GM12878 (cell line): Measurements from ENCODE around the gene SLC39A6. TPM values are rescaled to one million over a fixed set of nuclear protein-coding genes. Genes with fewer than 3 reads are reported as not detected.

ENCODE experiments used
- ATAC-seq: fragments of 200-7000 bp; cut with Tn5 transposase; 3 replicates; pipeline ENCODE4 v1.9.1; 2020; ENCODE audit warnings: mild to moderate bottlenecking, moderate library complexity
- BruUV-seq: library from RNA; stranded (reverse); fragments of 400-500 nt; replicated peaks from 2 replicates; lab custom pipeline; 2021; lab: Mats Ljungman, UMichigan
- CTCF ChIA-PET: fragments of 300-600 bp; sonication (Branson Sonifier 250); formaldehyde crosslinking; extraction: SDS; loops from one replicate; lab custom pipeline; 2021; ENCODE audit warnings: inconsistent platforms; lab: Yijun Ruan, JAX
- POLR2A ChIA-PET: fragments of 350-600 bp; formaldehyde crosslinking; extraction: SDS; loops from one replicate; lab custom pipeline; 2021; ENCODE audit warnings: inconsistent platforms; lab: Charles Lee
- RAD21 ChIA-PET: fragments of 300-600 bp; sonication (Branson Sonifier 250); formaldehyde crosslinking; loops from one replicate; lab custom pipeline; 2023; ENCODE audit warnings: antibody characterized with exemption; ENCODE audit not compliant: unreplicated experiment; lab: Charles Lee
- SMC1A ChIA-PET: fragments of 300-600 bp; sonication (Branson Sonifier 250); formaldehyde crosslinking; loops from one replicate; lab custom pipeline; 2023; ENCODE audit not compliant: unreplicated experiment, uncharacterized antibody; lab: Charles Lee
- DNase-seq: peaks from one replicate; pipeline ENCODE4 v3.0.0-alpha.2; 2011; ENCODE audit warnings: low read depth, low spot score
- FAIRE-seq: peaks from 3 replicates; lab custom pipeline; 2011; peaks lifted over from hg19 to GRCh38; lab: Jason Lieb, UNC
- H2AFZ ChIP-seq: 2 replicates; pipeline ENCODE4 v1.6.0; 2011; ENCODE audit warnings: low read depth, low read length, control low read depth; ENCODE audit not compliant: control insufficient read depth
- H3K27ac ChIP-seq: 2 replicates; pipeline ENCODE4 v1.5.1; 2011; ENCODE audit warnings: control low read depth; ENCODE audit not compliant: control insufficient read depth, insufficient read depth
- H3K27me3 ChIP-seq, 2 experiments: replicated peaks in 1 of 2; 2 replicates each; pipeline versions ENCODE4 v1.6.0 to v1.6.1; 2011; ENCODE audit warnings: low read length in 1 of 2; ENCODE audit not compliant: control insufficient read depth in 2 of 2, insufficient read depth in 2 of 2
- H3K36me3 ChIP-seq, 2 experiments: 2 replicates each; pipeline ENCODE4 v1.5.1; 2011; ENCODE audit warnings: low read length in 1 of 2; ENCODE audit not compliant: control insufficient read depth in 2 of 2, insufficient read depth in 2 of 2
- H3K4me1 ChIP-seq: 2 replicates; pipeline ENCODE4 v1.6.1; 2011; ENCODE audit warnings: mild to moderate bottlenecking, low read length, moderate library complexity, mixed read lengths; ENCODE audit not compliant: control insufficient read depth, insufficient read depth
- H3K4me2 ChIP-seq: 2 replicates; pipeline ENCODE4 v1.6.0; 2011; ENCODE audit warnings: control low read depth; ENCODE audit not compliant: control insufficient read depth, insufficient read depth
- H3K4me3 ChIP-seq: fragments of 200-600 bp; sonication (generic); 2 replicates; pipeline ENCODE4 v1.5.1; 2016
- H3K79me2 ChIP-seq: 2 replicates; pipeline ENCODE4 v1.6.0; 2011; ENCODE audit warnings: low read length; ENCODE audit not compliant: control insufficient read depth, insufficient read depth
- H3K9ac ChIP-seq: 2 replicates; pipeline ENCODE4 v1.8.0; 2011; ENCODE audit warnings: low read length, control low read depth, mixed read lengths; ENCODE audit not compliant: control insufficient read depth, insufficient read depth
- H3K9me3 ChIP-seq: replicated peaks from 3 replicates; pipeline ENCODE4 v1.5.1; 2011; ENCODE audit warnings: mild to moderate bottlenecking, low read length; ENCODE audit not compliant: control insufficient read depth, insufficient read depth
- H4K20me1 ChIP-seq: 2 replicates; pipeline ENCODE4 v1.6.0; 2011; ENCODE audit not compliant: control insufficient read depth, insufficient read depth
- CBX5 ChIP-seq: sonication (generic); IDR thresholded peaks from 2 replicates; pipeline ENCODE4 v1.6.1; 2016; ENCODE audit warnings: low read depth, moderate library complexity, mild to moderate bottlenecking, inconsistent platforms
- RELB ChIP-seq: fragments of 450-650 bp; IDR thresholded peaks from 2 replicates; pipeline ENCODE4 v1.6.1; 2017; ENCODE audit warnings: low read depth, mild to moderate bottlenecking, moderate library complexity
- SMAD1 ChIP-seq: fragments of 450-650 bp; IDR thresholded peaks from 2 replicates; pipeline ENCODE4 v1.6.1; 2018; ENCODE audit warnings: mild to moderate bottlenecking, low read depth; ENCODE audit not compliant: partially characterized antibody
- SPI1 ChIP-seq: IDR thresholded peaks from 2 replicates; pipeline ENCODE4 v1.6.1; 2011; ENCODE audit warnings: low read depth, mild to moderate bottlenecking, low read length, moderate library complexity, borderline replicate concordance; ENCODE audit not compliant: insufficient read depth
- WGBS: methylation state at CpG from one replicate; pipeline ENCODE4 v1.1.6; 2016; ENCODE audit warnings: low lambda C conversion rate; ENCODE audit not compliant: insufficient replicate concordance, insufficient coverage; ENCODE audit errors: missing lambda C conversion rate; 5-methylcytosine and 5-hydroxymethylcytosine counted together
- in situ Hi-C: fragments of 300-500 bp; cut with MboI; formaldehyde crosslinking; loops from 9 replicates; pipeline ENCODE4 v1.14.3; 2018; ENCODE audit warnings: mixed read lengths
- intact Hi-C: fragments of 100-400 bp; cut with micrococcal nuclease; formaldehyde crosslinking; loops from one replicate; pipeline ENCODE4 v1.14.2; 2022; ENCODE audit not compliant: unreplicated experiment
- polyA plus RNA-seq, 11 experiments: library from polyadenylated mRNA; depleted of rRNA in 4 of 11; unstranded in 6 of 11; stranded (reverse) in 5 of 11; fragments of >200 nt; fragmentation: Nextera tagmentation in 4 of 11; fragmentation: Illumina TruSeq in 1 of 11; extraction: Ambion mirVana in 4 of 11; extraction: Trizol in 1 of 11; gene quantifications; 1 replicate in 1 of 11; 2 replicates in 10 of 11; pipeline versions ENCODE4 v1.2.1 to v1.2.3, GENCODE V29; 2011 to 2016; ENCODE audit warnings: inconsistent platforms in 2 of 11, missing spikeins in 2 of 11, low read depth in 1 of 11
- total RNA-seq, 4 experiments: library from RNA; depleted of rRNA in 3 of 4; stranded (reverse); fragments of >200 nt in 3 of 4; fragmentation: Illumina TruSeq in 1 of 4; extraction: Trizol in 1 of 4; gene quantifications; 2 replicates each; pipeline versions ENCODE4 v1.2.1 to v1.2.3, GENCODE V29; 2013 to 2021

The SLC39A6 gene
- total and polyA plus RNA-seq, 10 of the 15 experiments (the other 5 are each of a cell fraction or from before 2014, with no cell fraction given), result 12.4 to 65.9 (median 41.3) TPM

- Histone ChIP-seq H2AFZ (no peak overlapping the region), H3K9ac (no peak overlapping the region), H4K20me1 (no peaks in the 10 kb centered on the region), H3K36me3 (peaks cover 6 to 18% of the 10 kb centered on the region in 2 experiments), H3K4me2 (no peak overlapping the region), H3K27ac (no peak overlapping the region), H3K79me2 (no peaks in the 10 kb centered on the region), H3K4me3 (no peak overlapping the region), H3K4me1 (no peaks in the 10 kb centered on the region), H3K9me3 (no peaks in the 10 kb centered on the region), H3K27me3 (no peaks in the 10 kb centered on the region)
- no peak for TF ChIP-seq CBX5
- TF ChIP-seq RELB, result no peak
- TF ChIP-seq SPI1, result 0 out of 2 replicates have a peak, but pooled peaks have one; percentile 3
- no peak for TF ChIP-seq SMAD1
- intact Hi-C loops, result no loop called here
- ChIA-PET SMC1A (interaction anchor here (0.6 to 1.6 kb wide), 5 partner anchors 9 to 353 kb away, joined by 3 to 7 read pairs (median 4); no protein-coding TSS in a partner anchor), POLR2A (interaction anchor here (0.7 kb wide), 1 partner anchor 481 kb away, joined by 4 read pairs; no protein-coding TSS in a partner anchor), CTCF (interaction anchor here (0.7 to 1.2 kb wide), 3 partner anchors 111 to 128 kb away, joined by 3 to 4 read pairs (median 3); no protein-coding TSS in a partner anchor), RAD21 (no interaction called here)
- no peak for ATAC-seq
- 97% methylated on average over 5 of the region's 5 CpGs for WGBS
- no peak for FAIRE-seq
- in situ Hi-C loops, result no loop called here
- no TSS peak for BruUV-seq
- DNase-seq, result no peak
These were observed 29.2 kb upstream of the SLC39A6 start for GRCh38 chr18:36158266-36158867.
